Measurements from ENCODE around the gene TTLL10. TPM values are rescaled to one million over a fixed set of nuclear protein-coding genes. Genes with fewer than 3 reads are reported as not detected.
"Not testable (repeated sequence)": the region's sequence is repeated elsewhere in the genome, so short reads cannot be mapped to it uniquely, and the experiment has no call there.

TTLL10 gene
- total RNA-seq, 1 donor from 2014 or later: 0.10 TPM

GRCh38 chr1:1134300-1134970 is 39.2 kb upstream of the TTLL10 start:
- Mint-ChIP-seq H3K4me1 (ENCODE audit: low read depth) (peaks cover 9% of the 10 kb centered on the region), H3K9me3 (no peaks in the 10 kb centered on the region), H3K4me3 (no peak overlapping the region), H3K27ac (no peak overlapping the region), H3K36me3 (ENCODE audit: low read depth) (no peaks in the 10 kb centered on the region), H3K27me3 (ENCODE audit: insufficient read depth) (peaks cover 2% of the 10 kb centered on the region)
- no peak for DNase-seq (ENCODE audit: low spot score)
- intact Hi-C loops (cut with micrococcal nuclease): no loop called here

GRCh38 chr1:1135339-1136136 is 38.1 kb upstream of the TTLL10 start:
- peaks cover 9% of the 10 kb centered on the region for H3K4me1 Mint-ChIP-seq (ENCODE audit: low read depth)
- intact Hi-C loops (cut with micrococcal nuclease): loop anchor here (2.0 kb wide), 1 partner anchor 19 kb away; the partner anchor contains the start of gene C1orf159
- H3K9me3 Mint-ChIP-seq: no peaks in the 10 kb centered on the region
- no peaks in the 10 kb centered on the region for H3K36me3 Mint-ChIP-seq (ENCODE audit: low read depth)
- no peak overlapping the region for H3K4me3 Mint-ChIP-seq
- no peak overlapping the region for H3K27ac Mint-ChIP-seq
- no peaks in the 10 kb centered on the region for H3K27me3 Mint-ChIP-seq (ENCODE audit: insufficient read depth)
- DNase-seq (ENCODE audit: low spot score): no peak

- Mint-ChIP-seq H3K27ac (peak overlapping the region; percentile 18), H3K36me3 (ENCODE audit: low read depth) (no peaks in the 10 kb centered on the region), H3K4me1 (ENCODE audit: low read depth) (peaks cover 9% of the 10 kb centered on the region), H3K27me3 (ENCODE audit: insufficient read depth) (no peaks in the 10 kb centered on the region), H3K9me3 (no peaks in the 10 kb centered on the region), H3K4me3 (no peak overlapping the region)
- no peak for DNase-seq (ENCODE audit: low spot score)
- intact Hi-C loops (cut with micrococcal nuclease): loop anchor here (2.0 kb wide), 1 partner anchor 20 kb away; the partner anchor contains the start of gene C1orf159
Measured at GRCh38 chr1:1136547-1137230, 37.0 kb upstream of the TTLL10 start.

GRCh38 chr1:1137256-1138045 is 36.2 kb upstream of the TTLL10 start:
- peaks cover 14% of the 10 kb centered on the region for H3K4me1 Mint-ChIP-seq (ENCODE audit: low read depth)

GRCh38 chr1:1140673-1141072 is 33.0 kb upstream of the TTLL10 start:
- Mint-ChIP-seq H3K36me3 (ENCODE audit: low read depth) (no peaks in the 10 kb centered on the region), H3K27ac (no peak overlapping the region), H3K9me3 (no peaks in the 10 kb centered on the region), H3K27me3 (ENCODE audit: insufficient read depth) (no peaks in the 10 kb centered on the region), H3K4me1 (ENCODE audit: low read depth) (peaks cover 19% of the 10 kb centered on the region), H3K4me3 (no peak overlapping the region)
- no peak for DNase-seq (ENCODE audit: low spot score)
- intact Hi-C loops (cut with micrococcal nuclease): loop anchor here (5.0 kb wide), 2 partner anchors 67 to 92 kb away; partner anchors contain the start of genes B3GALT6, SDF4 and TNFRSF18

More at GRCh38 chr1:1137256-1138045, 36.2 kb upstream of the TTLL10 start:
- Mint-ChIP-seq H3K4me3 (peak overlapping the region; percentile 57), H3K36me3 (ENCODE audit: low read depth) (no peaks in the 10 kb centered on the region), H3K27ac (peak overlapping the region; percentile 89), H3K9me3 (no peaks in the 10 kb centered on the region), H3K27me3 (ENCODE audit: insufficient read depth) (no peaks in the 10 kb centered on the region)
- DNase-seq (ENCODE audit: low spot score): peak; percentile 77
- intact Hi-C loops (cut with micrococcal nuclease): loop anchor here (2.0 kb wide), 1 partner anchor 21 kb away; the partner anchor contains the start of gene C1orf159

- H3K27ac Mint-ChIP-seq: no peak overlapping the region
- no peak overlapping the region for H3K4me3 Mint-ChIP-seq
- no peak for DNase-seq (ENCODE audit: low spot score)
- H3K4me1 Mint-ChIP-seq (ENCODE audit: low read depth): peaks cover 19% of the 10 kb centered on the region
- no peaks in the 10 kb centered on the region for H3K36me3 Mint-ChIP-seq (ENCODE audit: low read depth)
- no peaks in the 10 kb centered on the region for H3K27me3 Mint-ChIP-seq (ENCODE audit: insufficient read depth)
- no peaks in the 10 kb centered on the region for H3K9me3 Mint-ChIP-seq
- intact Hi-C loops (cut with micrococcal nuclease): loop anchor here (5.0 kb wide), 2 partner anchors 66 to 91 kb away; partner anchors contain the start of genes B3GALT6, SDF4 and TNFRSF18
Measured at GRCh38 chr1:1141244-1141910, 32.3 kb upstream of the TTLL10 start.

GRCh38 chr1:1141911-1142250 is 31.8 kb upstream of the TTLL10 start:
- H3K36me3 Mint-ChIP-seq (ENCODE audit: low read depth): no peaks in the 10 kb centered on the region
- H3K9me3 Mint-ChIP-seq: no peaks in the 10 kb centered on the region
- H3K4me1 Mint-ChIP-seq (ENCODE audit: low read depth): peaks cover 19% of the 10 kb centered on the region
- DNase-seq (ENCODE audit: low spot score): no peak
- no peaks in the 10 kb centered on the region for H3K27me3 Mint-ChIP-seq (ENCODE audit: insufficient read depth)
- H3K4me3 Mint-ChIP-seq: peak overlapping the region; percentile 19
- H3K27ac Mint-ChIP-seq: peak overlapping the region; percentile 97
- intact Hi-C loops (cut with micrococcal nuclease): loop anchor here (5.0 kb wide), 2 partner anchors 65 to 90 kb away; partner anchors contain the start of genes B3GALT6, SDF4 and TNFRSF18

GRCh38 chr1:1142352-1142751 is 31.3 kb upstream of the TTLL10 start:
- not testable (repeated sequence) for DNase-seq (ENCODE audit: low spot score); H3K9me3 Mint-ChIP-seq; H3K36me3 Mint-ChIP-seq (ENCODE audit: low read depth); H3K27me3 Mint-ChIP-seq (ENCODE audit: insufficient read depth)
- peak overlapping the region; percentile 97 for H3K27ac Mint-ChIP-seq
- peaks cover 17% of the 10 kb centered on the region for H3K4me1 Mint-ChIP-seq (ENCODE audit: low read depth)
- intact Hi-C loops (cut with micrococcal nuclease): loop anchor here (5.0 kb wide), 2 partner anchors 65 to 90 kb away; partner anchors contain the start of genes B3GALT6, SDF4 and TNFRSF18
- peak overlapping the region; percentile 39 for H3K4me3 Mint-ChIP-seq

- DNase-seq (ENCODE audit: low spot score): no peak
- peak overlapping the region; percentile 97 for H3K27ac Mint-ChIP-seq
- no peaks in the 10 kb centered on the region for H3K27me3 Mint-ChIP-seq (ENCODE audit: insufficient read depth)
- peak overlapping the region; percentile 39 for H3K4me3 Mint-ChIP-seq
- H3K4me1 Mint-ChIP-seq (ENCODE audit: low read depth): peaks cover 12% of the 10 kb centered on the region
- no peaks in the 10 kb centered on the region for H3K36me3 Mint-ChIP-seq (ENCODE audit: low read depth)
- no peaks in the 10 kb centered on the region for H3K9me3 Mint-ChIP-seq
- intact Hi-C loops (cut with micrococcal nuclease): loop anchor here (5.0 kb wide), 2 partner anchors 64 to 89 kb away; partner anchors contain the start of genes B3GALT6, SDF4 and TNFRSF18
Measured at GRCh38 chr1:1142844-1143243, 30.8 kb upstream of the TTLL10 start.

GRCh38 chr1:1143636-1144035 is 30.0 kb upstream of the TTLL10 start:
- DNase-seq (ENCODE audit: low spot score): no peak
- H3K4me1 Mint-ChIP-seq (ENCODE audit: low read depth): peaks cover 9% of the 10 kb centered on the region
- no peaks in the 10 kb centered on the region for H3K27me3 Mint-ChIP-seq (ENCODE audit: insufficient read depth)
- intact Hi-C loops (cut with micrococcal nuclease): loop anchor here (1.0 to 5.0 kb wide), 3 partner anchors 14 to 89 kb away; partner anchors contain the start of genes B3GALT6, SDF4 and TNFRSF18
- H3K27ac Mint-ChIP-seq: peak overlapping the region; percentile 97
- H3K9me3 Mint-ChIP-seq: no peaks in the 10 kb centered on the region
- H3K4me3 Mint-ChIP-seq: peak overlapping the region; percentile 37
- H3K36me3 Mint-ChIP-seq (ENCODE audit: low read depth): no peaks in the 10 kb centered on the region

GRCh38 chr1:1144122-1144842 is 29.4 kb upstream of the TTLL10 start:
- Mint-ChIP-seq H3K4me3 (peak overlapping the region; percentile 37), H3K36me3 (ENCODE audit: low read depth) (no peaks in the 10 kb centered on the region), H3K9me3 (no peaks in the 10 kb centered on the region), H3K27ac (peak overlapping the region; percentile 97), H3K4me1 (ENCODE audit: low read depth) (peaks cover 9% of the 10 kb centered on the region), H3K27me3 (ENCODE audit: insufficient read depth) (no peaks in the 10 kb centered on the region)
- intact Hi-C loops (cut with micrococcal nuclease): loop anchor here (1.0 to 5.0 kb wide), 3 partner anchors 13 to 88 kb away; partner anchors contain the start of genes B3GALT6, SDF4 and TNFRSF18
- peak; percentile 67 for DNase-seq (ENCODE audit: low spot score)
